Mammary epithelial cell (primary cell): ENCODE data around the gene CSRNP3.

Experiments used
- CTCF ChIP-seq, 2 donors: IDR thresholded peaks in 1 of 2; conservative IDR thresholded peaks in 1 of 2; 2 replicates each; pipeline ENCODE4 v1.5.1; 2011 to 2012; ENCODE audit warnings: inconsistent platforms in 2 of 2, low read length in 2 of 2, mild to moderate bottlenecking in 2 of 2, control low read depth in 1 of 2, low read depth in 1 of 2; ENCODE audit not compliant: insufficient read depth in 1 of 2; ENCODE audit errors: extremely low read depth in 1 of 2
- EZH2 ChIP-seq: IDR thresholded peaks from 2 replicates; pipeline ENCODE4 v1.6.1; 2012; ENCODE audit warnings: low read length, inconsistent platforms, borderline replicate concordance

- TF ChIP-seq CTCF (conservative IDR thresholded peaks at IDR 0.05 in 1 of 2, IDR thresholded peaks at IDR 0.05 in 1 of 2; ENCODE audit: extremely low read depth in 1 of 2, insufficient read depth in 1 of 2, low read depth in 1 of 2, low read length in 2 of 2) (peak in 1 of 2 donors; percentile 38), EZH2 (no peak)
Measured at GRCh38 chr2:165558832-165559231, 89.3 kb downstream of the CSRNP3 start.
